Adrenal gland (tissue), 12 donors: ENCODE data around the gene ALG3. TPM values are rescaled to one million over a fixed set of nuclear protein-coding genes. Genes with fewer than 3 reads are reported as not detected.

Source experiments
- DNase-seq, 7 donors: peaks; one replicate each; pipeline ENCODE4 v3.0.0-alpha.2; 2019 to 2020
- H3K27ac ChIP-seq, 5 donors: fragments of 200-600 bp; sonication (generic) in 4 of 5; 1 replicate in 3 of 5; 2 replicates in 2 of 5; pipeline versions ENCODE4 v1.5.1 to v1.8.0; 2016 to 2020; ENCODE audit warnings: mild to moderate bottlenecking in 1 of 5
- H3K27me3 ChIP-seq: fragments of 200-600 bp; 2 replicates; pipeline ENCODE4 v1.8.0; 2021
- H3K36me3 ChIP-seq, 2 donors: fragments of 200-600 bp; replicated peaks in 1 of 2; 1 replicate in 1 of 2; 2 replicates in 1 of 2; pipeline versions ENCODE4 v1.5.1 to v1.8.0; 2018 to 2022
- H3K4me1 ChIP-seq, 2 donors: fragments of 200-600 bp; replicated peaks in 1 of 2; 1 replicate in 1 of 2; 2 replicates in 1 of 2; pipeline versions ENCODE4 v1.5.1 to v1.8.0; 2018 to 2021
- H3K4me3 ChIP-seq, 4 donors: fragments of 200-600 bp; sonication (generic) in 3 of 4; one replicate each; pipeline ENCODE4 v1.5.1; 2016 to 2018
- H3K9me3 ChIP-seq, 3 donors: fragments of 200-600 bp; sonication (generic) in 1 of 3; replicated peaks in 1 of 3; 1 replicate in 2 of 3; 2 replicates in 1 of 3; pipeline versions ENCODE4 v1.5.1 to v1.8.0; 2016 to 2021
- CTCF ChIP-seq, 6 experiments: fragments of 450-650 bp in 4 of 6; fragments of 200-600 bp in 2 of 6; sonication (generic) in 1 of 6; IDR thresholded peaks; 1 replicate in 5 of 6; 2 replicates in 1 of 6; pipeline versions ENCODE4 v1.5.1 to v1.8.0; 2016 to 2021; ENCODE audit warnings: antibody characterized with exemption in 6 of 6, mild to moderate bottlenecking in 2 of 6, moderate library complexity in 1 of 6
- POLR2A ChIP-seq, 2 donors: fragments of 450-650 bp; IDR thresholded peaks; one replicate each; pipeline ENCODE4 v1.6.1; 2017; ENCODE audit warnings: antibody characterized with exemption in 2 of 2, mild to moderate bottlenecking in 2 of 2, moderate library complexity in 1 of 2
- WGBS, 4 donors: extraction: QIAGEN DNeasy Blood & Tissue Kit in 2 of 4; methylation state at CpG; one replicate each; pipeline versions ENCODE4 v1.1.5 to v1.1.7; 2013 to 2017; 5-methylcytosine and 5-hydroxymethylcytosine counted together
- intact Hi-C, 2 donors: fragments of 100-400 bp; cut with DNase I; formaldehyde crosslinking; loops; one replicate each; pipeline versions ENCODE4 v1.14.1 to v1.15.0; 2022 to 2023
- polyA plus RNA-seq, 3 donors: library from polyadenylated mRNA; stranded (reverse); fragments of 200-250 nt in 2 of 3; fragments of 350-450 nt in 1 of 3; fragmentation: Illumina TruSeq in 1 of 3; extraction: RNeasy Lipid Tissue Mini Kit (QIAGEN cat#74804) in 1 of 3; gene quantifications; one replicate each; pipeline ENCODE4 v1.2.3, GENCODE V29; 2013 to 2014
- total RNA-seq, 9 donors: library from RNA; depleted of rRNA in 4 of 9; stranded (reverse); fragments of >200 nt in 4 of 9; fragments of 120-200 nt in 1 of 9; fragmentation: NEBNext Ultra II Directional in 1 of 9; extraction: Animal tissue kit (Norgen Biotek cat#: 25700) in 1 of 9; gene quantifications; one replicate each; pipeline versions ENCODE4 v1.1.0 to v1.2.4, GENCODE V29; 2013 to 2023
- donor health status: healthy with polysubstance abuse.
- donor health status: Bipolar disorder and iron deficiency.
- donor health status: DM: yes; HTN: yes; CAD: no.
- donor health status: DM: no; HTN: no; CAD: no.
- donor health status: DM: no; HTN: no; CAD: no.
- donor health status: DM: yes; HTN: yes; CAD: no.

The ALG3 gene
- total and polyA plus RNA-seq, 12 donors = 27.7 to 107 (median 56.5) TPM

- intact Hi-C loops = loop anchor here in 1 of 2 donors (5.0 kb wide), 1 partner anchor 43 kb away; no protein-coding TSS in a partner anchor
- Histone ChIP-seq H3K4me3 (no peak overlapping the region), H3K36me3 (peaks cover 0 to 11% of the 10 kb centered on the region in 2 donors), H3K4me1 (peaks cover 18 to 50% of the 10 kb centered on the region in 2 donors), H3K27me3 (peaks cover 11% of the 10 kb centered on the region), H3K9me3 (no peaks in the 10 kb centered on the region), H3K27ac (peak overlapping the region in 2 of 5 donors; percentile 64 to 78)
- TF ChIP-seq POLR2A (IDR thresholded peaks at IDR 0.05) (no peak), CTCF (IDR thresholded peaks at IDR 0.05) (no peak)
- DNase-seq = no peak
- 44 to 79% (median 75%) methylated on average over 5 to 19 of the region's 19 CpGs for WGBS, 4 donors
Measured at GRCh38 chr3:184234671-184235380, 13.9 kb downstream of the ALG3 start.

GRCh38 chr3:184234224-184234623, 14.5 kb downstream of the ALG3 start:
- intact Hi-C loops = no loop called here
- Histone ChIP-seq H3K4me1 (peaks cover 22 to 56% of the 10 kb centered on the region in 2 donors), H3K27ac (peak overlapping the region in 2 of 5 donors; percentile 64 to 78), H3K27me3 (peaks cover 11% of the 10 kb centered on the region), H3K36me3 (peaks cover 0 to 7% of the 10 kb centered on the region in 2 donors), H3K4me3 (no peak overlapping the region), H3K9me3 (no peaks in the 10 kb centered on the region)
- peak; percentile 20 to 65 (median 53) for TF ChIP-seq CTCF (IDR thresholded peaks at IDR 0.05)
- TF ChIP-seq POLR2A (IDR thresholded peaks at IDR 0.05) = peak; percentile 8 to 42
- 14 to 30% (median 20%) methylated on average over 1 to 4 of the region's 4 CpGs for WGBS, 4 donors
- peak; percentile 92 to 98 (median 98) for DNase-seq

- H3K9me3 ChIP-seq = no peaks in the 10 kb centered on the region
- TF ChIP-seq CTCF (IDR thresholded peaks at IDR 0.05) = no peak
- no peak for TF ChIP-seq POLR2A (IDR thresholded peaks at IDR 0.05)
- peaks cover 22 to 59% of the 10 kb centered on the region in 2 donors for H3K4me1 ChIP-seq
- 57 to 76% (median 67%) methylated on average over 9 to 23 of the region's 23 CpGs for WGBS, 4 donors
- no peak for DNase-seq
- intact Hi-C loops = no loop called here
- H3K27ac ChIP-seq = peak overlapping the region in 2 of 5 donors; percentile 64 to 78
- H3K27me3 ChIP-seq = peaks cover 11% of the 10 kb centered on the region
- H3K36me3 ChIP-seq = peaks cover 0 to 5% of the 10 kb centered on the region in 2 donors
- H3K4me3 ChIP-seq = no peak overlapping the region
Measured at GRCh38 chr3:184233127-184233843, 15.5 kb downstream of the ALG3 start.

GRCh38 chr3:184231671-184232070, 17.1 kb downstream of the ALG3 start:
- WGBS, 4 donors = 43 to 89% (median 64%) methylated on average over 3 of the region's 3 CpGs
- Histone ChIP-seq H3K4me3 (no peak overlapping the region), H3K9me3 (no peaks in the 10 kb centered on the region), H3K27ac (peak overlapping the region in 1 of 5 donors; percentile 78), H3K4me1 (peaks cover 22 to 54% of the 10 kb centered on the region in 2 donors), H3K36me3 (peaks cover 0 to 5% of the 10 kb centered on the region in 2 donors), H3K27me3 (peaks cover 11% of the 10 kb centered on the region)
- intact Hi-C loops = no loop called here
- TF ChIP-seq POLR2A (IDR thresholded peaks at IDR 0.05) = no peak
- TF ChIP-seq CTCF (IDR thresholded peaks at IDR 0.05) = no peak
- no peak for DNase-seq
